Retinal pigment epithelial cell (primary cell): ENCODE results near the gene EAF1.
"Not testable (repeated sequence)": the region's sequence is repeated elsewhere in the genome, so short reads cannot be mapped to it uniquely, and the experiment has no call there.

Experiments
- DNase-seq: peaks from one replicate; pipeline ENCODE4 v3.0.0-alpha.2; 2010; ENCODE audit warnings: low read depth
- H3K4me3 ChIP-seq: 2 replicates; pipeline ENCODE4 v1.5.1; 2011; ENCODE audit warnings: mild to moderate bottlenecking, low read length, control low read depth, moderate library complexity
- CTCF ChIP-seq: conservative IDR thresholded peaks from 2 replicates; pipeline ENCODE4 v1.5.1; 2011; ENCODE audit warnings: low read depth, low read length, control low read depth, inconsistent platforms

Gene EAF1

GRCh38 chr3:15427182-15427880 lies at the start of gene EAF1, which contains the start of gene METTL6:
Gene EAF1 (plus strand): TSS chr3:15427598. CDS start chr3:15427780, 182 bp downstream.
Gene METTL6 (minus strand): TSS chr3:15427544. CDS start chr3:15426511, 1,033 bp downstream.
- peak within 1 kb of the TSS; percentile 98 for H3K4me3 ChIP-seq
- peak; percentile 23 for DNase-seq
- TF ChIP-seq CTCF = peak; percentile 21

GRCh38 chr3:15377961-15378791 lies 49.2 kb upstream of the EAF1 start:
- DNase-seq = peak; percentile 63
- peak; percentile 84 for TF ChIP-seq CTCF
- no peak overlapping the region for H3K4me3 ChIP-seq

- no peak for TF ChIP-seq CTCF
- no peak overlapping the region for H3K4me3 ChIP-seq
- no peak for DNase-seq
Measured at GRCh38 chr3:15380980-15381890, 46.2 kb upstream of the EAF1 start.

GRCh38 chr3:15382405-15382923 lies 44.9 kb upstream of the EAF1 start:
- TF ChIP-seq CTCF = no peak
- no peak for DNase-seq
- no peak overlapping the region for H3K4me3 ChIP-seq

GRCh38 chr3:15384510-15385237 lies 42.7 kb upstream of the EAF1 start:
- DNase-seq = no peak
- no peak for TF ChIP-seq CTCF
- H3K4me3 ChIP-seq = no peak overlapping the region

GRCh38 chr3:15385238-15385695 lies 42.1 kb upstream of the EAF1 start:
- DNase-seq, H3K4me3 ChIP-seq: not testable (repeated sequence)
